ENCODE measurements around the gene WDR70.
"Not testable (repeated sequence)": the region's sequence is repeated elsewhere in the genome, so short reads cannot be mapped to it uniquely, and the experiment has no call there.

Gene WDR70

DNA sequence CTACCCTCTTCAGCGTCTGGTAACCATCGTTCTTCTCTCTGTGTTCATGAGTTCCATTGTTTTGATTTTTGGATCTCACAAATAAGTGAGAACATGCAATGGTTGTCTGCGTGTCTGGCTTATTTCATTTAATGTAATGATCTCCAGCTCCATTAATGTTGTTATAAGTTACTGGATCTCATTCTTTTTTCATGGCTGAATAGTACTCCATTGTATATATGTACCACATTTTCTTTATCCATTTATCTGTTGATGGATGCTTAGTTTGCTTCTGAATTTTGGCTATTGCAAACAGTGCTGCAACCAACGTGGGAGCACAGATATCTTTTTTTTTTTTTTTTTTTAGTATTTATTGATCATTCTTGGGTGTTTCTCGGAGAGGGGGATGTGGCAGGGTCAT is 139.2 kb downstream of the WDR70 start:
- DNase-seq = not testable (repeated sequence)

DNA sequence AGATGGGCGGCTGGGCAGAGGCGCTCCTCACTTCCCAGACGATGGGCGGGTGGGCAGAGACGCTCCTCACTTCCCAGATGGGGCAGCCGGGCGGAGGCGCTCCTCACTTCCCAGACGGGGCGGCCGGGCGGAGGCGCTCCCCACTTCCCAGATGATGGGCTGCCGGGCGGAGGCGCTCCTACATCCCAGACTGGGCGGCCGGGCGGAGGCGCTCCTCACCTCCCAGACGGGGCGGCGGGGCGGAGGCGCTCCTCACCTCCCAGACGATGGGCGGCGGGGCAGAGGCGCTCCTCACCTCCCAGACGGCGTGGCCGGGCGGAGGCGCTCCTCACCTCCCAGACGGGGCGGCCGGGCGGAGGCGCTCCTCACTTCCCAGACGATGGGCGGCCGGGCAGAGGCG is 140.2 kb downstream of the WDR70 start:
- DNase-seq = no peak

DNA sequence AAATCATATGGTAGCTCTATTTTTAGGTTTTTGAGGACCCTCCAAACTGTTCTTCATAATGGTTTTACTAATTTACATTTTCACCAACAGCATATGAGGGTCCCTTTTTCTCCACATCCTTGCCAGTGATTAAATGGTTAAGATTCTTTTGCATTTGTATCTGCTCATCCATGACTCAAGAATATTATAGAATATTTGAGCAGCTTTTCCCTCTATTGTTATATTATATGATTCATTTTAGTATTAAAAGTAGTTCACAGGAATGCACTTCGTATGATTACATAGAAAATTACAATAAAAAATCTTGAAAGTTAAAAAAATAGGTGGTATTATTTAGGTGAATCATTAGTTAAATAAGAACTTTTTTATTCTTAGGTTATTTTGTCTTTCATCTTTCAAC is 140.7 kb downstream of the WDR70 start:
- DNase-seq = no peak

DNA sequence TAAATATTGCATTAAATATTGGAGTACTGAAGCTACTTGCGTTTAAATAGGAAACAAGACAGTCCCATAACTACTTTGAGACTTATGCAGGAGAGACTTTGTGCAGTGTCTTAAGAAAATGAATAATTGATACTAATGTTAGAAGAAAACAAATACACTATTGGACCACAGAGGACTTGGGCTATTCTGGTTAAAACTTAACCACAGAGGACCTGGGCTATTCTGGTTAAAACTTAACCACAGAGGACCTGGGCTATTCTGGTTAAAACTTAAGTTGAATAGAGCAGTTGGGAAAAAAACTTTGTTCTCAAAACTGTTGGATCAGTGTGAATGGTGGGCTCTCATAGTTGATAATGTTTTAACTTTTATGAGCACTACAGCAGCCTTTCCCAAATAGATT is 141.7 kb downstream of the WDR70 start:
- DNase-seq = no peak

DNA sequence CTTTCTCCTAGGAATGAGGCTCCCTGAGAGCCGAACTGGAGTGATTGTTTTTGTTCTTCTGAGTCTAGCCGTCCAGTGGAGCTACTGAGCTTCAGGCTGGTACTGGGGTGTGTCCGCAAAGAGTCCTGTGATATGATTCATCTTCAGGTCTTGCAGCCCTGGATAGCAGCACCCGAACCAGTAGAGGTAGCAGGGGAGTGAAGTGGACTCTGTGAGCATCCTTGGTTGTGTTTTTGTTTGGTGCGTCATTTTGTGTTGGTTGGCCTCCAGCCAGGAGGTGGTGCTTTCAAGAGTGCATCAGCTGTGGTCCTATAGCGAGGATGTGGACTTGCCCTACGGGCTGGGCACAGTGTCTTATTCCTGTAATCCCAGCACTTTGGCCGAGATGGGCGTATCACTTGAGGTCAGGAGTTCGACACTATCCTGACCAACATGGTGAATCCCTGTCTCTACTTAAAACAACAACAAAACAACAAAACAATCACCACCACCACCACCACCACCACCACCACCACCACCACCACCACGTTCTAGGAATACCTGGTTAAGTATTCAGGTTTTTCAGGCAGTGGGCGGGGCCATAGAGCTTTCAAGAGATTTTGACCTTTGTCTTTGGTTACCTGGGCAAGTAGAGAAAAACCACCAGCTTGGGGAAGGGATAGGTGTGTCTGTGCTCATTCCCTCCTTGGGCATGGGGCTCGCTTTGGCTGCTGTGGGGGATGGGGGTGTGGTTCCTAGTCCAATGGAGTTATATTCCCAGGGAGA is 154.0 kb downstream of the WDR70 start:
- no peak for DNase-seq

DNA sequence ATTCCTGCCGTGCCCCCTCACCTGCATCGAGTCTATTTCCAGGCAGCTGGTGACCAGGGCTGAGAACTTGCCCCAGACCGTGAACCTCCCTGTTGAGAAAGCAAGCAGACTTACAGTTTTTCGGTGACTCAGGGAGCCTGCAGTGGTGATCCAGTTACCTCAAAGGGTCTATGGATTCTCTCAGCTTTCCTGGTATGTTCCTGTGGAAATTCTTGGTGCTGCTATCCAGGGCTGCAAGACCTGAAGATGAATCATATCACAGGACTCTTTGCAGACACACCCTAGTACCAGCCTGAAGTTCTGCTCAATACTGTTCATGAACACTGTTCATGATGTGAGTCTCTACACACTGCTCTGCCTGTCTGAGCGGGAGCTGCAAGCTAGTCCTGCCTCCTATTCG is 154.7 kb downstream of the WDR70 start:
- no peak for DNase-seq

DNA sequence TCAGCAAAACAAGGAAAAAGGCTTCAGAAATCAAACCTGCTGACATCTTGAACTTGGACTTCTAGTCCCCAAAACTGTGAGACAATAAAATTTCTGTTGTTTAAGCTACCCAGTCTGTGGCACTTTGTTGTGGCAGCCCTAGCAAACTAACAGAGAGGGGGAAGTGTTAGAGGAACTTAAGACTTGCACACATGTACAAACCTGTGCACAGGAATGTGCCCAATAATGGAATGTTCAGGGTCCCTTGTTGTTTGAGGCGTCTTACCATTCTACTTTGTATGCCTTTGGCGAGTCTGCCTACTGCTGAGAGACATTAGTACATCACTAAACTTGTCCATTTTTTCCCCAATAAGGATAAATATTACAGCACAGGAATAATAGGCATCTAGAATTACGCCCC is 160.3 kb downstream of the WDR70 start:
- DNase-seq = no peak

DNA sequence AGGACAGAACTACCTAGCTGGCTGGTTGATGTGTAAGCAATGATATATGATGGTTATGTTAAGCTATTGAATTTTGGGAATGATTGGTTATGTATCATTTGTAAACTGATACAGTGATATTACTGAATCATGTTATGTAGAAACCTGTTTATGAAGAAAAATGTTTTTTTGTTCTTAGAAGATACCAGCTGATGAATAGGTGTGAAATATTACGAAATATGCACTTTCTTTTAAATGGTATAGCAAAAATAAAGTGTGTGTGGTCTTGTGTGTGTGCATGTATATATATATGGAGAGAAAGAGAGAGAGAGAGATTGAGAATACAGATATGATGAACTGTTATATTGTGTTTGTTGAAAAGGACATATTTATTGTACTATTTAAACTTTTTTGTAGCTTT is 164.1 kb downstream of the WDR70 start:
- no peak for DNase-seq

DNA sequence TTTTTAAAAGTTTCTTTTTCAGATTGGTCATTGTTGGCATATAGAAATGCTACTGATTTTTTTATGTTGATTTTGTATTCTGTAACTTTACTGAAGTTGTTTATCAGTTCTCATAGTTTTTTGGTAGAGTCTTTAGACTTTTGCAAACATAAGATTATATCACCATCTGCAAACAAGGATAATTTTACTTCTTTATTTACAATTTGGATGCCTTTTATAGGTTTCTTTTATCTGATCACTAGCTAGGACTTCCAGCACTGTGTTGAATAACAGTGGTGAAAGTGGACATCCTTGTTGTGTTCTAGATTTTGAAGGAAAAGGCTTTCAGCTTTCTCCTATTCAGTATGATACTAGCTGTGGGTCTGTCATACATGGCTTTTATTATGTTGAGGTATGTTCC is 170.3 kb downstream of the WDR70 start:
- no peak for DNase-seq

DNA sequence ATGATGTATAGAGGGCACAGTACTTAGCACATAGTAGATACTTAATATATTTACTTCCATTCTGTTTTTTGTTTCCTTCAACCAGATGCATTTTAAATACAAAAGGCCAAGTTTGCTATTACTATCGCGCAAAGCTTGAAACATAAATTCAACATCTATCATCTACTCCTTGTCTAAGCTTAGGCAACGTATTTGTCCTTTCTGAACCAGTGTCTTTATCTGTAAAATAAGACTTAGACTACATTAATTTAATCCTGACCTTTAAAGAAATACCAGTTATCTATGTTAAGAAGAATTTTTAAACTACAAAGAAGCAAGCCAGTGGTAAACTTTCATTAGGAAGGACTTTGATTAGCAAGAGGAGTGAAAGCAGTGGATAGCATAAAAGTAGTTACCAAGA is 173.0 kb downstream of the WDR70 start:
- no peak for DNase-seq

DNA sequence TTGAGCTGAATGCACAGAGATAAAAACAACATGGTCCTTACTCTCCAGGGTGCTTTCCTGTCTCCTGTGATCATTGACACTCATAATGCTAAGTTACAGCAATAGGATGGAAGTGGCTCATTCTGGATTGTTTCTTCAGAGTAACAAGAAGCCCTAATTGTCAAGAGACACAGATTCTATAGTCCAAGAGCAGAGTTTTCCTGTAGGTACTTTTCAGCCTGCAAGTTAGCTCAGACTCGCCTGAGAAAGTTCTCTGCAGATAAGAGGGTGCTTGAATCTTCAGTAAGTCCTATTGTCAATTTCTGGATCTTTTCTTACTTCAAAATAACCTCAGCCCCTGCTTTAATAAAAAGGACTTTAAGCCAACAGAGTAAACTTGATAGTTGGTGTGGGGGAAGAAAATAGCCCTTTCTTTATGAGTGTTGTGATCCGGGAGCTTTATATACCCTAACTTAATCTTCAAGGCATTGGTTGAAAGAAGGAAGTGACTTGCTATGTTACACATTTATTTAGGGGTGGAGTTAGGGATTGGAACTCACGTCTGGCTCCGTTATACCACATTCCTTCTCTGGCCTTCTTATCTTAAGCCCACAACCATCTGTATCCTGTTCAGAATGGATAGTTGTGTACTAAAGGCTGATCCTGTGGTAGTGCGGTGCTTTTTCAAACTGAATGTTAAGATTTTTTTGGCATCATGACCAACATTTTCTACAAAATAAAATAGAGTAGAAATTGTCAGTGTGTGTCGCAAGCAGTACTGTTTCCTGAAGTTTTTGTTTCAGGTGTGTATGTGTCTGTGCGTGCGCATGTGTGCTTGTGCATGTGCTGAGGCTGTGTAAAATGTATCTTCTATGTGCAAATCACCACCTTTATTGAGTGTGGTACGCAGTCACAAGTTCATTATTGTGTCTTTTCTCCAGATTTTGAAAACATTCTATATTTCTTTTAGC is 173.9 kb downstream of the WDR70 start:
- DNase-seq = no peak

DNA sequence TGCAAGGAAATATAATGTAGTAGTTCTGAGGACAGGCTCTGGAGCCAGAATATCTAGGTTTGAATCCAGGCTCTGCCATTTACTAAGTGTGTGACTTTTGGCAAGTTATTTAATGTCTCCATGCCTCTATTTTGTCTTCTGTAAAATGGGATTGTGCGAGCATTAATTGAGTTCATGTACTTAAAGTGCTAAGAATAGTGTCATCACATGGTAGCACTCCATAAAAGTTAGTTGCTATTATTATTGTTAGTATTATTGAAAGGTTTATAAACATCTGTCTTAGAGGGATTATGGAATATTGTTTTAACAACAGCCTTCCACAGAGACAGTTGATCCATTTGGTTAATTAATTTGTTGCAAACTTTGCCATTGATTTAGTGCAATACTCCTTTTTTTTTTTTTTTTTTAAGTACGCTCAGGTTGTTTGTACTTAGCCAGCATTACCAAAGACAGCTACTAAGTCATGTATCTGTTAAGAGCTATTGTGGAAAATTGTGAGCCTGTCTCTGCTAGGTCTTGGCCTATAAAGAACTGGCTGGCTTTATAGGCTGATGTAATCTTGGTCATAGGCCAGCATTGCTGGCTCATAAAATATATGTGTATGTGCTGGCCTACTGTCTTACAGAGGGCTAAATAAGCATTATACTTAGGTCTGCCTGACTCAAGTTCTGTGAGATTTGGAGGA is 174.7 kb downstream of the WDR70 start:
- DNase-seq = no peak

DNA sequence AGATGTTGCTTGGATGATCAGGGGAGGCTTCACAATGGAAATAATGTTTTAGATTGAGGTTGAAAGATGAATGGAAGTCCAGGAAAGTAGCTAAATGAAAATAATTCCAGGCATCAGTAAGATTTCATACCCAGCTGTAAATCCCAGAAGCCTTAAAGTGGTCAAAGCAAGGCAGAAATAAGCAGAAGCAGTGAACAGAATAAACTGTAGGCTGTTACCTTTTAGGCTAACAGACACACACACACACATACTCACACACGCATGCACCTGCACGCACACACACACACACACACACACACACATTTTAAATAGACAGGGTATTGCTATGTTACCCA is 175.3 kb downstream of the WDR70 start:
- DNase-seq = no peak

DNA sequence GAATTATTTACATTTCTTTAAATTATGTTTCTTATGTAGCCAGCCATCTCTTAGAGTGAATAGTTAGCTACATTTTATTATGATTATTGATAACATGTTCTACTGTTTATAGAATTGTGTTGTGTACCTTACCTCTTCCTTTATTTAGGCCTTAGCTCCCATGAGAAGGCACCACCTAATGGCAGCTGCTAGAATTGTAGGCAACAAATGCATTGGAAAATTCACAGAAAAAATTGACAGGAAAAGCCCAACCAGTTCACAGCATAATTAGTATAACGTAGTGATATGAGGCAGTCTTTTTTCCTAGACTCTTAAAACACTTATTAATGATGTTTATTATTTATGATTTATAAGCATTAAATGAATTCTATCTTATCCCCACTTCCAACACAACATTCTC is 175.8 kb downstream of the WDR70 start:
- no peak for DNase-seq

DNA sequence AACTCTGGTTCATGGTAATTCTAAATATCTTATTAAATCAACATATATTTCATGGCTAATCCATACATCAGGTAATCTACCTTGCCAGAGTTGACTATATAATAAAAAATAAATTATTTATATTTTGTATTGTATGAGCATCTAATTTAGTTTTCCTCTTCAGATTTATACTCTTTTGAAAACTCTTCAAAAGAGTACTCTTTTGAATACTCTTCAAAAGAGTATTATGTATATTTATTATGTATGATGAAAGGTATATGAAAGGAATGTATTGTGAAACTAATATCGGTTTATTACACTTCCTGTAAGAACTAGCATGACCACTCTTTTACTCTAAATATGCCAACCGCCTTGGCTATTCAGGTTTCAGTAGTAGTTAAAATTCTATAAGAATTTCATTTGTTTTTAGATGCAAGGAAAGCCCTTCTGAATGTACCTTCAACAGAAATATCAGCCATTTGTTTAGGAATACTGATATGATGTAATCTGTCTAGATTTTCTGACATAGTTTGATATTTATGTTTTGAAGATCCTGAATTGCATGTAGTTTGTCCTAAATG is 178.7 kb downstream of the WDR70 start:
- DNase-seq = no peak

DNA sequence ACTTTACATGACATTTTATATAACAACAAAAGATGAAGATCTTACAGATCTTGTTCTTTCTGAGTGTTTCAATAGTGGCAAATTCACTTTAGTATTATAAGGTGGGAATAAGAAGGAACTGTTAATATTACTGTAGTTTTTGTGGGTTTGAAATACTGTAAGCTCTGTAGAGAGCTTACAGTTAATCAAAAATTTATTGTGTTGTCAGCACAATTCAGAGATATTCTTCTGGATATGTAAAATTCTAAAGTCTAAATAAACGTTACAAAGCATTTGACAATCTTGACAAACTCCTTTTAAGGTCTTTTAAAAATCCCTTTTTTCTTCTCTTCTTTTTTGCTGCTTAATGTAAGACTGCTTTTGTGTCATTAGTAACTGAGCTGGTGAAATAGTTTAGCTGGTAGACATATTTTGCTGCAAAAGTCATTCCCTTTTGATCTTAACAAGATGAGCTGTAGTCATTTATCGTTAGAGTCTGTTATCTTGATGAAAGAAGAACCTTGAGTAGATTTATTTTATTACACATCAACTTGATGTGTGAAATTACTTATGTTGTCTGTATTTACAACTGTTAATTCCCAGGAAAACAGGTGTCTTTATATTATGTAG is 186.0 kb downstream of the WDR70 start:
- DNase-seq = no peak

DNA sequence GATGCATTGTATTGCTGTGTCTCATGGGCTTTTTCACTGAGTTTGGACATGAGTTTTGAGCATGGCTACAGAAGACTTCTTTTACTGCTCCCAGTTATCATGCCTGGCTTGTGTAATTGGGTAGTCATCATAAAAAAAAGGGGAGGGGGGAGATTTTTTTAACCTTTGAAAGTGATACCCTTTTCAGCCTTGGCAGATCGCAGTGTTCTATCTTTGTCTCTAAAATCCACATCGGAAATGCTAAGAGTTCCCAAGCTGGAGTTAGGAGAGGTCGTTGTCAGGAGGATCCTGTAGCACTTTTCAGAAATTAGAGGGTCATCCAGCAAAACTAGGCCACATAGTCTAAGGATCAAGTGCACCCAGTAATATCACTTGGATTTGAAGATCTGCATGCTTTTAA is 188.4 kb downstream of the WDR70 start:
- no peak for DNase-seq

DNA sequence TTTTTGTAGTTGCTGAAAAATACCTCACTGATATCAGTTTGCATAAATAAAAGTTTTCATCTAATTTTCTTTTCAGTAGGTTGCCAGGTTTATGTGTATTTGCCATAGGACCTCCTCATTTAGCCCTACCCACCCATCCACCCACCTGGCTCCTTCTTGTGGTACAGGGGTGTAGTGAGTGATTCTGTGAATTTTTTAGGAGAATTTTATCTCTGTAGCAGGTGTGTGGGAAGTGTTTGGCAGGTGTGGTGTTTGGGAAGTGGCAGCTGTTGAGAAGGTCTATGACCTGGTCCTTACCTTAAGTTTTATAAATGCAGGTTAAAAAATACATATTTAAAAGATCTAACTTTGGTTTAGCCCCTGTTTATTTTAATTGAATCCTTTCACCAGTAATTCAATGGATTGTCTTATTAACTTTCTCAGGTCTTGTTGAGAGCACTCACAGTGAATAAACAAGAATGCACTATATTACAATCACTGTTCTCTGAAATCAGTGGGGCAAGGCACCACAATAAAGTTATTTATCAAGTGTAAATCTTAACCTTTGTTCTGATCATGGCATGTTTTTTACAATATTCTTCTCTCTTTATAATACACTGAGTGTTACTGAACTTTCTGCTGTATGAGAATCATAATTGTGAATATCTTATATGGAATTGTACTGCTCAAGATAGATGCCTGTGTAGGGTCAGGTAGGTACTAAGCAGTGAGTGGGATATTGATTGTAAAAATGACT is 189.1 kb downstream of the WDR70 start:
- no peak for DNase-seq

DNA sequence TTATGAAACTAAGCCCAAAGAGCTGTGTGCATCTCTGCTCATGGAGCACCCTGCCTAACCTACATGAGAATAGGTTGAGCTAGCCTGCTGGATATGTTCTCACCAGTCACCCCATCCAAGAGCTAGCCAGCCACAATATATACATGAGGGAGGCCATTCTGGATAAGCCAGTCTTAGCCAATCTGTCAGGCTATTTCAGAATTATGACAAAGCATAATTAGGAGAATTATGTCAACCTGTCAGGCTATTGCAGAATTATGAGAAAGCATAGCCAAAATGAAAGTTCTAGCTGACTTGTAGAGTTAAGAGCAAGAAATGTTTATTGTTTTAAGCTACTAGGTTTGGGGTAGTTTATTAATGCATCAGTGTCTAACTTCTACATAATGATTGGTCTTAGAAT is 189.8 kb downstream of the WDR70 start:
- no peak for DNase-seq

DNA sequence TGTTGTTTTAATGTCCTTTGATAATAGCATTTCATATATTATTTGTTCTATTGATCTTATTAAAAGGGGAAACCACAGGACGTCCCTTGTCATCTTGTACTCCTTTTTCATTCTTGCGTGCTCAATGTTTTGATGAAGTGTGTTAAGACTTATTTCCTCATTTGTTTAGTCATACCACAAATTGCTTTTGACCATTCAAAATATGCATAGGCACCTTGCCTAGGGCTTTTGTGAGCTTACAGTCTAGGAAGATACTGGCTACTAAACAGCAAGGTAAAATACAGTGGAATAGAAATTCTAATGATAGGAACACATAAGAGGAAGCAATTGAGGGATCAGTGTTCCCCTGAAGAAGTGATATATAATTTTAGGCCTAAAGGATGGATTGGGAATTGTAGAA is 190.3 kb downstream of the WDR70 start:
- DNase-seq = no peak

DNA sequence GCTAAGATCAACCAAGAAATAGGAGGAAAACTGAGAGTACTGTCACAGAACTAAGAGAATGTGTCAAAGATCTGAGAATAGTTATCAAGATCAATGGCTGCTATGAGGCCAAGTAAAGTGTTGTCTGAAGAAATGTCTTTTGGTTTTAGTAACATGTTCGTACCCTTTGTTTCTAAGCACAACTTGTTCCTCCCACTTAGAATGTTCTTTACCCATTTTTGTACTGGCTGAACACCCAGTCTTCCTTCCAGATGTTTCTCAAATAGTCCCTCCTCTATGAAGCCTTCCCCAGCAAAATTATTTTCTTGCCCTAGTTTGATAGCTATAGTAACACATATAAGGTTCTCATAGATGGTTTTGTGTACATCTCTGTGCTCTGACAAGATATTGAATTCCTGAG is 191.5 kb downstream of the WDR70 start:
- no peak for DNase-seq

DNA sequence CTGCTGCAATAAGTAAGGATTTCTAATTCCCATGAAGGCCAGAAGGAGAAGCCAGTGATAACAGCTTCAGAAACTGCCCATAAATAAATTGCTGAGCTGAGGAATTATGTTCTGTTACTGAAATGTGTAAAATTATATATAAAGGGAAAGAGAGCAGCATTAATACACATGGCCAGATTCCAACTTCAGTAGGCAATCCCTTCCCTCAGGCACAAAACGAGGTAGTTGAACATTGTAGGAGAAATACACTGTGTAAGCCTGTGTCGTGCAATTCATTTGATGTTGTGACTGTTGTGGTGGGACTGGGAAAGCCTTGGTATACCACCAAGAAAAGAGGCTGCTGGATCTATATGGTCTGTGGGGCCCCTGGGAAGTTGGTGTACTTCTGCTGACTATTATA is 192.9 kb downstream of the WDR70 start:
- no peak for DNase-seq

Measured in activated CD4-positive, alpha-beta T cell treated with anti-CD3 and anti-CD28 coated beads, Interleukin-2, amount 50 U/mL, for 1 hour (primary cell).